DND-41 (cell line): ENCODE measurements around the gene ERMAP.

Experiments used
- EZH2 ChIP-seq: IDR thresholded peaks from 3 replicates; pipeline ENCODE4 v1.6.1; 2012; ENCODE audit warnings: borderline replicate concordance, low read depth, mild to moderate bottlenecking, moderate library complexity, low read length, inconsistent platforms; ENCODE audit not compliant: severe bottlenecking
- TF ChIP-seq, protein P1 (sequence below): IDR thresholded peaks from 2 replicates; pipeline ENCODE4 v1.5.1; 2012; ENCODE audit warnings: borderline replicate concordance, low read length, moderate library complexity, mild to moderate bottlenecking; ENCODE audit not compliant: poor library complexity, severe bottlenecking; ENCODE audit errors: extremely low read depth

DNA sequence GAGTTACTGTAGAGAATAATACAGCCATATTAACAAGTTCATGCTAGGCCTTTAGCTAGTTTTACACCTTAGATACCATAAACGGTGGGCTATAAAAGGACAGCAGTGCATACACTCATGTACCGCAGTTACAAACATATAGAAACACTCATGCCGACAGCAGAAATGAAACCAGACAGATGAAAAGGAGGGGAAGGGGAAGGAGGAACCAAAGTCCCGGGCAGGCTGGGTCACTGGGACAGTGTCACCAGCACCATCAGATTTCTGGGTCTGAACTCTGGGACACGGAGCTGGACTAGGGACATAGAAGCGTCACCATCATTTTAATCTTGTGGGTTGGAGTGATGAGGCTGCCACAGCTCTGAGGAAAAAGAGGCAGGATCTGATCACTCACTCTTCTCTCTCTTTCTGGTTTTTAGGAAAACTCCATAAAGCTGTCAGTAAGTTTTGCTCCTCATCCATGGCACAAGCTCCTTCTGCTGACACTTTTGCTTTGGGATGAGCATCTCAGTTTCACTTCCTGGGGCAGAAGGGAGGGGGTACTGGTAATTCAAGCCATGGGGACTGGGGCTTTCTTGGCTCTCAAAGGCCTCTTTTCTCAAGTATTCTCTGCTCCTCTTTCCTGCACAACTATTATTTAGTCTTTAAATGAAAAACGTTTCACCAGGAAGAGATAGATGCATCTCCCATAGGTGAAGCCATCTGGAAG, 21.7 kb downstream of the ERMAP start:
- TF ChIP-seq EZH2, result no peak
- TF ChIP-seq, protein P1, sequence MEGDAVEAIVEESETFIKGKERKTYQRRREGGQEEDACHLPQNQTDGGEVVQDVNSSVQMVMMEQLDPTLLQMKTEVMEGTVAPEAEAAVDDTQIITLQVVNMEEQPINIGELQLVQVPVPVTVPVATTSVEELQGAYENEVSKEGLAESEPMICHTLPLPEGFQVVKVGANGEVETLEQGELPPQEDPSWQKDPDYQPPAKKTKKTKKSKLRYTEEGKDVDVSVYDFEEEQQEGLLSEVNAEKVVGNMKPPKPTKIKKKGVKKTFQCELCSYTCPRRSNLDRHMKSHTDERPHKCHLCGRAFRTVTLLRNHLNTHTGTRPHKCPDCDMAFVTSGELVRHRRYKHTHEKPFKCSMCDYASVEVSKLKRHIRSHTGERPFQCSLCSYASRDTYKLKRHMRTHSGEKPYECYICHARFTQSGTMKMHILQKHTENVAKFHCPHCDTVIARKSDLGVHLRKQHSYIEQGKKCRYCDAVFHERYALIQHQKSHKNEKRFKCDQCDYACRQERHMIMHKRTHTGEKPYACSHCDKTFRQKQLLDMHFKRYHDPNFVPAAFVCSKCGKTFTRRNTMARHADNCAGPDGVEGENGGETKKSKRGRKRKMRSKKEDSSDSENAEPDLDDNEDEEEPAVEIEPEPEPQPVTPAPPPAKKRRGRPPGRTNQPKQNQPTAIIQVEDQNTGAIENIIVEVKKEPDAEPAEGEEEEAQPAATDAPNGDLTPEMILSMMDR, result no peak
